ENCODE results near the gene UFC1. TPM values are rescaled to one million over a fixed set of nuclear protein-coding genes. Genes with fewer than 3 reads are reported as not detected.

The UFC1 gene
- total RNA-seq (2013) = 105 TPM
- polyA plus RNA-seq (100 to 1,000 TPM; 100 to 120 (median 108) TPM), polyA minus RNA-seq (39.3 and 61.5 TPM in 2 replicates), total RNA-seq (8.1 to 59.1 (median 40.9) reads per million in 11 experiments)

- Mint-ChIP-seq H3K4me3 (peak within 1 kb of the TSS; percentile 94 to 98), H3K27me3 (ENCODE audit: low read depth in 3 of 3) (no peaks in the 10 kb centered on the region), H3K4me1 (peaks cover 23% of the 10 kb centered on the region), H3K9me3 (no peaks in the 10 kb centered on the region), H3K27ac (peak within 1 kb of the TSS; percentile 98 to 100 (median 100)), H3K36me3 (peaks cover 10 to 24% of the 10 kb centered on the region in 2 donors)
- H3K4me1 ChIP-seq (ENCODE audit: control insufficient read depth in 1 of 2, insufficient read depth in 2 of 2, low read length in 2 of 2) = peaks cover 16 to 22% of the 10 kb centered on the region in 2 donors
- H3K27ac ChIP-seq (ENCODE audit: low read depth in 1 of 2, low read length in 2 of 2) = peak within 1 kb of the TSS; percentile 96 to 98
- peak within 1 kb of the TSS; percentile 81 for H3K4me2 ChIP-seq (replicated peaks; ENCODE audit: extremely low read depth, low read length, poor library complexity, severe bottlenecking)
- peaks cover 17 to 20% of the 10 kb centered on the region in 2 donors for H3K36me3 ChIP-seq (replicated peaks in 1 of 2; ENCODE audit: control insufficient read depth in 1 of 2, insufficient read depth in 2 of 2, low read length in 2 of 2)
- no peaks in the 10 kb centered on the region for H3K9me3 ChIP-seq (replicated peaks in 1 of 2; ENCODE audit: control insufficient read depth in 1 of 2, insufficient read depth in 1 of 2, low read length in 2 of 2)
- H3K27me3 ChIP-seq (ENCODE audit: control insufficient read depth in 2 of 2, insufficient read depth in 2 of 2, low read length in 2 of 2) = no peaks in the 10 kb centered on the region
- WGBS (ENCODE audit: insufficient coverage) = under 1% methylated on average over 27 of the region's 33 CpGs
- H4K20me1 ChIP-seq (ENCODE audit: insufficient read depth, low read length) = no peaks in the 10 kb centered on the region
- H2AFZ ChIP-seq (ENCODE audit: insufficient read depth, low read depth, low read length, poor library complexity, severe bottlenecking) = peak within 1 kb of the TSS; percentile 87
- no peak for TF ChIP-seq CTCF (IDR thresholded peaks at IDR 0.05)
- peak; percentile 87 to 92 (median 91) for DNase-seq
- H3K79me2 ChIP-seq (ENCODE audit: insufficient read depth, low read length) = peaks cover 20% of the 10 kb centered on the region
- intact Hi-C loops (cut with micrococcal nuclease) = loop anchor here in 1 of 2 donors (5.0 kb wide), 1 partner anchor 37 kb away; the partner anchor contains the start of genes NIT1 and PFDN2
- H3K9ac ChIP-seq (ENCODE audit: insufficient read depth, low read length, poor library complexity, severe bottlenecking) = peak within 1 kb of the TSS; percentile 88
- peak within 1 kb of the TSS; percentile 80 to 98 (median 95) for H3K4me3 ChIP-seq (replicated peaks in 1 of 3; ENCODE audit: low read depth in 2 of 3, low read length in 3 of 3)
Observed at GRCh38 chr1:161153682-161154337, at the start of gene UFC1. TSS of gene UFC1 (plus strand) at chr1:161153978. CDS start at chr1:161153998, 20 bp downstream.

GRCh38 chr1:161106431-161106830 is 47.3 kb upstream of the UFC1 start:
- Histone ChIP-seq H2AFZ (ENCODE audit: insufficient read depth, low read depth, low read length, poor library complexity, severe bottlenecking) (no peak overlapping the region), H3K9me3 (replicated peaks in 1 of 2; ENCODE audit: control insufficient read depth in 1 of 2, insufficient read depth in 1 of 2, low read length in 2 of 2) (no peaks in the 10 kb centered on the region), H3K36me3 (replicated peaks in 1 of 2; ENCODE audit: control insufficient read depth in 1 of 2, insufficient read depth in 2 of 2, low read length in 2 of 2) (peaks cover 13 to 53% of the 10 kb centered on the region in 2 donors), H3K4me1 (ENCODE audit: control insufficient read depth in 1 of 2, insufficient read depth in 2 of 2, low read length in 2 of 2) (peaks cover 6 to 7% of the 10 kb centered on the region in 2 donors), H3K9ac (ENCODE audit: insufficient read depth, low read length, poor library complexity, severe bottlenecking) (no peak overlapping the region), H3K27me3 (ENCODE audit: control insufficient read depth in 2 of 2, insufficient read depth in 2 of 2, low read length in 2 of 2) (no peaks in the 10 kb centered on the region), H3K79me2 (ENCODE audit: insufficient read depth, low read length) (peaks cover 93% of the 10 kb centered on the region), H3K4me2 (replicated peaks; ENCODE audit: extremely low read depth, low read length, poor library complexity, severe bottlenecking) (no peak overlapping the region), H3K4me3 (replicated peaks in 1 of 3; ENCODE audit: low read depth in 2 of 3, low read length in 3 of 3) (no peak overlapping the region), H4K20me1 (ENCODE audit: insufficient read depth, low read length) (peaks cover 93% of the 10 kb centered on the region), H3K27ac (ENCODE audit: low read depth in 1 of 2, low read length in 2 of 2) (no peak overlapping the region)
- H3K4me1 Mint-ChIP-seq = peaks cover 15% of the 10 kb centered on the region
- H3K27me3 Mint-ChIP-seq (ENCODE audit: low read depth in 3 of 3) = no peaks in the 10 kb centered on the region
- peaks cover 36 to 55% of the 10 kb centered on the region in 2 donors for H3K36me3 Mint-ChIP-seq
- H3K9me3 Mint-ChIP-seq = no peaks in the 10 kb centered on the region
- intact Hi-C loops (cut with micrococcal nuclease) = no loop called here
- no peak for TF ChIP-seq CTCF (IDR thresholded peaks at IDR 0.05)
- H3K4me3 Mint-ChIP-seq = no peak overlapping the region
- 75% methylated on average over 1 of the region's 1 CpG for WGBS (ENCODE audit: insufficient coverage)
- no peak overlapping the region for H3K27ac Mint-ChIP-seq
- DNase-seq = no peak

Data from CD14-positive monocyte (primary cell).